Ovary (tissue), 9 donors: ENCODE data around the gene PPM1D. TPM values are rescaled to one million over a fixed set of nuclear protein-coding genes. Genes with fewer than 3 reads are reported as not detected.

Experiments
- DNase-seq, 5 donors: peaks; one replicate each; pipeline ENCODE4 v3.0.0-alpha.2; 2019 to 2020
- H3K27ac ChIP-seq, 2 donors: fragments of 200-600 bp; one replicate each; pipeline versions ENCODE4 v1.5.1 to v1.8.0; 2019 to 2022
- H3K27me3 ChIP-seq: fragments of 200-600 bp; one replicate; pipeline ENCODE4 v1.8.0; 2022
- H3K36me3 ChIP-seq: fragments of 200-600 bp; sonication (generic); one replicate; pipeline ENCODE4 v1.5.1; 2019
- H3K4me1 ChIP-seq: one replicate; pipeline ENCODE4 v1.8.1; 2013; ENCODE audit warnings: mild to moderate bottlenecking, moderate library complexity; ENCODE audit not compliant: insufficient read depth
- H3K4me3 ChIP-seq: fragments of 200-600 bp; sonication (generic); one replicate; pipeline ENCODE4 v1.5.1; 2017
- H3K9me3 ChIP-seq, 2 donors: fragments of 200-600 bp in 1 of 2; sonication (generic) in 1 of 2; one replicate each; pipeline versions ENCODE4 v1.5.1 to v1.8.1; 2013 to 2019; ENCODE audit warnings: mild to moderate bottlenecking in 1 of 2, moderate library complexity in 1 of 2
- CTCF ChIP-seq, 3 donors: fragments of 450-650 bp in 2 of 3; fragments of 200-600 bp in 1 of 3; IDR thresholded peaks; one replicate each; pipeline versions ENCODE4 v1.5.1 to v1.8.0; 2016 to 2022; ENCODE audit warnings: antibody characterized with exemption in 3 of 3, mild to moderate bottlenecking in 1 of 3
- EP300 ChIP-seq: sonication (generic); formaldehyde crosslinking; IDR thresholded peaks from one replicate; pipeline ENCODE4 v1.6.1; 2017; ENCODE audit warnings: antibody characterized with exemption
- POLR2A ChIP-seq: fragments of 450-650 bp; IDR thresholded peaks from one replicate; pipeline ENCODE4 v1.6.1; 2017; ENCODE audit warnings: antibody characterized with exemption, mild to moderate bottlenecking, moderate library complexity
- WGBS, 3 donors: extraction: QIAGEN DNeasy Blood & Tissue Kit in 1 of 3; methylation state at CpG; one replicate each; pipeline versions ENCODE4 v1.1.5 to v1.1.7; 2013 to 2017; 5-methylcytosine and 5-hydroxymethylcytosine counted together
- intact Hi-C, 4 donors: fragments of 100-400 bp; cut with DNase I; formaldehyde crosslinking; loops; one replicate each; pipeline versions ENCODE4 v1.11.0 to v1.15.1; 2022 to 2023
- polyA plus RNA-seq, 2 donors: library from polyadenylated mRNA; stranded (reverse); fragments of 200-250 nt in 1 of 2; fragments of 350-450 nt in 1 of 2; fragmentation: Illumina TruSeq in 1 of 2; extraction: RNeasy Lipid Tissue Mini Kit (QIAGEN cat#74804) in 1 of 2; gene quantifications; one replicate each; pipeline ENCODE4 v1.2.3, GENCODE V29; 2013 to 2014
- total RNA-seq, 7 donors: library from RNA; depleted of rRNA in 2 of 7; stranded (reverse); fragments of >200 nt in 2 of 7; fragmentation: NEBNext Ultra II Directional in 3 of 7; extraction: Animal tissue kit (Norgen Biotek cat#: 25700) in 3 of 7; gene quantifications; one replicate each; pipeline versions ENCODE4 v1.1.0 to v1.2.4, GENCODE V29; 2016 to 2023
- donor health status: DM: no; HTN: no; CAD: no; lungs with moderate emphysema.
- donor health status: DM: no; HTN: no; CAD: no.
- donor health status: Bipolar disorder and iron deficiency.
- donor health status: DM: yes; HTN: yes; CAD: no.
- donor health status: DM: no; HTN: no; CAD: no.
- donor health status: DM: yes; HTN: yes; CAD: no.

Gene PPM1D
- total and polyA plus RNA-seq, 9 donors: 11.9 to 35.5 (median 27.1) TPM

GRCh38 chr17:60563743-60564142, 36.2 kb upstream of the PPM1D start:
- Histone ChIP-seq H3K36me3 (no peaks in the 10 kb centered on the region), H3K27ac (no peak overlapping the region), H3K4me1 (no peaks in the 10 kb centered on the region), H3K4me3 (no peak overlapping the region), H3K9me3 (no peaks in the 10 kb centered on the region), H3K27me3 (no peaks in the 10 kb centered on the region)
- intact Hi-C loops: no loop called here
- WGBS, 3 donors: 91 to 96% (median 92%) methylated on average over 2 of the region's 2 CpGs
- TF ChIP-seq CTCF (IDR thresholded peaks at IDR 0.05) (no peak), POLR2A (no peak), EP300 (no peak)
- DNase-seq: no peak

GRCh38 chr17:60565233-60565632, 34.8 kb upstream of the PPM1D start:
- H3K4me3 ChIP-seq: no peak overlapping the region
- H3K36me3 ChIP-seq: no peaks in the 10 kb centered on the region
- WGBS, 3 donors: 95% methylated on average over 6 of the region's 6 CpGs
- DNase-seq: no peak
- intact Hi-C loops: no loop called here
- H3K4me1 ChIP-seq: no peaks in the 10 kb centered on the region
- no peak overlapping the region for H3K27ac ChIP-seq
- TF ChIP-seq CTCF (IDR thresholded peaks at IDR 0.05) (no peak), EP300 (no peak), POLR2A (no peak)
- H3K9me3 ChIP-seq: no peaks in the 10 kb centered on the region
- H3K27me3 ChIP-seq: no peaks in the 10 kb centered on the region

- DNase-seq: no peak
- Histone ChIP-seq H3K4me1 (peaks cover 15% of the 10 kb centered on the region), H3K36me3 (no peaks in the 10 kb centered on the region), H3K27ac (peak overlapping the region in 1 of 2 donors; percentile 40), H3K4me3 (no peak overlapping the region), H3K9me3 (no peaks in the 10 kb centered on the region), H3K27me3 (no peaks in the 10 kb centered on the region)
- WGBS, 3 donors: 5 to 19% (median 5%) methylated on average over 2 of the region's 2 CpGs
- intact Hi-C loops: loop anchor here in 3 of 4 donors (10.0 kb wide), 2 partner anchors 49 to 61 kb away; partner anchors contain the start of gene APPBP2 (in 1 of the 3)
- TF ChIP-seq CTCF (IDR thresholded peaks at IDR 0.05) (no peak), EP300 (no peak)
These were observed 26.5 kb upstream of the PPM1D start for GRCh38 chr17:60573236-60574051.

GRCh38 chr17:60577147-60577915, 22.7 kb upstream of the PPM1D start:
- peaks cover 13% of the 10 kb centered on the region for H3K4me1 ChIP-seq
- H3K4me3 ChIP-seq: peak overlapping the region; percentile 32
- TF ChIP-seq CTCF (IDR thresholded peaks at IDR 0.05) (peak in 1 of 3 donors; percentile 18), EP300 (no peak)
- no peaks in the 10 kb centered on the region for H3K27me3 ChIP-seq
- WGBS, 3 donors: 1 to 4% (median 2%) methylated on average over 7 of the region's 7 CpGs
- H3K27ac ChIP-seq: peak overlapping the region in 1 of 2 donors; percentile 63
- peak in 3 of 5 donors; percentile 50 to 63 (median 53) for DNase-seq
- H3K36me3 ChIP-seq: no peaks in the 10 kb centered on the region
- H3K9me3 ChIP-seq: no peaks in the 10 kb centered on the region
- intact Hi-C loops: loop anchor here in 3 of 4 donors (10.0 kb wide), 2 partner anchors 53 to 57 kb away; partner anchors contain the start of gene APPBP2 (in 1 of the 3)
